KMS-11 (cell line): ENCODE measurements around the gene DAPL1.

ENCODE experiments used
- H2AFZ ChIP-seq: fragments of 200-600 bp; sonication (generic); 2 replicates; pipeline ENCODE4 v1.6.1; 2016; ENCODE audit warnings: antibody characterized with exemption, mixed run types, low read depth
- H3K27ac ChIP-seq: fragments of 200-600 bp; sonication (generic); 2 replicates; pipeline ENCODE4 v1.6.1; 2016; ENCODE audit warnings: mild to moderate bottlenecking, mixed run types
- H3K27me3 ChIP-seq: fragments of 200-600 bp; sonication (generic); 2 replicates; pipeline ENCODE4 v1.6.1; 2017; ENCODE audit warnings: mild to moderate bottlenecking, low read depth, mixed run types, moderate library complexity; ENCODE audit not compliant: insufficient read depth
- H3K36me3 ChIP-seq: fragments of 200-600 bp; sonication (generic); 2 replicates; pipeline ENCODE4 v1.6.1; 2017; ENCODE audit warnings: mild to moderate bottlenecking, mixed run types; ENCODE audit not compliant: insufficient read depth
- H3K4me1 ChIP-seq: fragments of 200-600 bp; sonication (generic); 2 replicates; pipeline ENCODE4 v1.6.1; 2016; ENCODE audit warnings: mild to moderate bottlenecking, low read depth, mixed run types; ENCODE audit not compliant: poor library complexity, severe bottlenecking
- H3K4me2 ChIP-seq: fragments of 200-600 bp; sonication (generic); 2 replicates; pipeline ENCODE4 v1.7.0; 2016; ENCODE audit warnings: mild to moderate bottlenecking, mixed run types
- H3K4me3 ChIP-seq: fragments of 200-600 bp; sonication (generic); IDR thresholded peaks from 2 replicates; pipeline ENCODE4 v1.6.1; 2017; ENCODE audit warnings: low read depth, low read length, mixed read lengths; ENCODE audit not compliant: insufficient read depth
- H3K79me2 ChIP-seq: fragments of 200-600 bp; sonication (generic); 2 replicates; pipeline ENCODE4 v1.6.1; 2016; ENCODE audit warnings: low read depth, mixed run types; ENCODE audit not compliant: insufficient read depth
- H3K9ac ChIP-seq: fragments of 200-600 bp; sonication (generic); 2 replicates; pipeline ENCODE4 v1.6.1; 2016; ENCODE audit warnings: mild to moderate bottlenecking, mixed run types
- H4K20me1 ChIP-seq: fragments of 200-600 bp; sonication (generic); 2 replicates; pipeline ENCODE4 v1.6.1; 2016; ENCODE audit warnings: mild to moderate bottlenecking, mixed run types; ENCODE audit not compliant: insufficient read depth
- CTCF ChIP-seq: fragments of 200-600 bp; sonication (generic); conservative IDR thresholded peaks from 2 replicates; pipeline ENCODE4 v1.6.1; 2017; ENCODE audit warnings: low read depth, mild to moderate bottlenecking, antibody characterized with exemption, low read length, moderate library complexity, mixed read lengths

Gene DAPL1

GRCh38 chr2:158826965-158827364 is 31.8 kb downstream of the DAPL1 start:
- H3K36me3 ChIP-seq, result no peaks in the 10 kb centered on the region
- H3K27me3 ChIP-seq, result no peaks in the 10 kb centered on the region
- no peaks in the 10 kb centered on the region for H3K4me1 ChIP-seq
- H3K4me3 ChIP-seq, result no peak overlapping the region
- H4K20me1 ChIP-seq, result no peaks in the 10 kb centered on the region
- no peak overlapping the region for H3K9ac ChIP-seq
- no peak for TF ChIP-seq CTCF
- H3K4me2 ChIP-seq, result no peak overlapping the region
- no peaks in the 10 kb centered on the region for H3K79me2 ChIP-seq
- no peak overlapping the region for H2AFZ ChIP-seq
- no peak overlapping the region for H3K27ac ChIP-seq

GRCh38 chr2:158828378-158829164 is 33.5 kb downstream of the DAPL1 start:
- no peak overlapping the region for H3K27ac ChIP-seq
- H3K4me2 ChIP-seq, result no peak overlapping the region

GRCh38 chr2:158829167-158829566 is 34.0 kb downstream of the DAPL1 start:
- Histone ChIP-seq H3K36me3 (no peaks in the 10 kb centered on the region), H3K4me3 (no peak overlapping the region), H2AFZ (no peak overlapping the region), H4K20me1 (no peaks in the 10 kb centered on the region), H3K4me2 (no peak overlapping the region), H3K9ac (no peak overlapping the region), H3K79me2 (no peaks in the 10 kb centered on the region), H3K27ac (no peak overlapping the region), H3K27me3 (no peaks in the 10 kb centered on the region), H3K4me1 (no peaks in the 10 kb centered on the region)
- TF ChIP-seq CTCF, result no peak

More at GRCh38 chr2:158828378-158829164, 33.5 kb downstream of the DAPL1 start:
- H4K20me1 ChIP-seq, result no peaks in the 10 kb centered on the region
- H3K79me2 ChIP-seq, result no peaks in the 10 kb centered on the region
- TF ChIP-seq CTCF, result no peak
- H3K9ac ChIP-seq, result no peak overlapping the region
- no peaks in the 10 kb centered on the region for H3K4me1 ChIP-seq
- no peaks in the 10 kb centered on the region for H3K27me3 ChIP-seq
- no peaks in the 10 kb centered on the region for H3K36me3 ChIP-seq
- no peak overlapping the region for H2AFZ ChIP-seq
- H3K4me3 ChIP-seq, result no peak overlapping the region

GRCh38 chr2:158830201-158830600 is 35.1 kb downstream of the DAPL1 start:
- Histone ChIP-seq H2AFZ (no peak overlapping the region), H3K4me1 (no peaks in the 10 kb centered on the region)
- no peak for TF ChIP-seq CTCF

More at GRCh38 chr2:158830201-158830600, 35.1 kb downstream of the DAPL1 start:
- Histone ChIP-seq H3K4me3 (no peak overlapping the region), H3K36me3 (no peaks in the 10 kb centered on the region), H3K27me3 (no peaks in the 10 kb centered on the region), H3K79me2 (no peaks in the 10 kb centered on the region), H3K9ac (no peak overlapping the region), H3K4me2 (no peak overlapping the region), H4K20me1 (no peaks in the 10 kb centered on the region), H3K27ac (no peak overlapping the region)
